Measurements from ENCODE around the gene RPL19.

GRCh38 chr17:39198186-39198566 lies 1.9 kb upstream of the RPL19 start:
- TF ChIP-seq, protein P1, sequence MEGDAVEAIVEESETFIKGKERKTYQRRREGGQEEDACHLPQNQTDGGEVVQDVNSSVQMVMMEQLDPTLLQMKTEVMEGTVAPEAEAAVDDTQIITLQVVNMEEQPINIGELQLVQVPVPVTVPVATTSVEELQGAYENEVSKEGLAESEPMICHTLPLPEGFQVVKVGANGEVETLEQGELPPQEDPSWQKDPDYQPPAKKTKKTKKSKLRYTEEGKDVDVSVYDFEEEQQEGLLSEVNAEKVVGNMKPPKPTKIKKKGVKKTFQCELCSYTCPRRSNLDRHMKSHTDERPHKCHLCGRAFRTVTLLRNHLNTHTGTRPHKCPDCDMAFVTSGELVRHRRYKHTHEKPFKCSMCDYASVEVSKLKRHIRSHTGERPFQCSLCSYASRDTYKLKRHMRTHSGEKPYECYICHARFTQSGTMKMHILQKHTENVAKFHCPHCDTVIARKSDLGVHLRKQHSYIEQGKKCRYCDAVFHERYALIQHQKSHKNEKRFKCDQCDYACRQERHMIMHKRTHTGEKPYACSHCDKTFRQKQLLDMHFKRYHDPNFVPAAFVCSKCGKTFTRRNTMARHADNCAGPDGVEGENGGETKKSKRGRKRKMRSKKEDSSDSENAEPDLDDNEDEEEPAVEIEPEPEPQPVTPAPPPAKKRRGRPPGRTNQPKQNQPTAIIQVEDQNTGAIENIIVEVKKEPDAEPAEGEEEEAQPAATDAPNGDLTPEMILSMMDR (conservative IDR thresholded peaks at IDR 0.05; ENCODE audit: low read depth in 2 of 2): no peak
- TF ChIP-seq EZH2 (IDR thresholded peaks at IDR 0.05; ENCODE audit: low read depth, unreplicated experiment) (no peak), POLR2AphosphoS5 (IDR thresholded peaks at IDR 0.05; ENCODE audit: low read depth) (no peak; the same call in 1 of the 2 replicates), JUNB (IDR thresholded peaks at IDR 0.05; ENCODE audit: unreplicated experiment) (no peak), EZH2phosphoT487 (IDR thresholded peaks at IDR 0.05; ENCODE audit: unreplicated experiment) (no peak), ETS1 (IDR thresholded peaks at IDR 0.05) (no peak), ZNF331 (CRISPR knock-in tag; IDR thresholded peaks at IDR 0.05; ENCODE audit: low read depth) (no peak), STAT1 (IDR thresholded peaks at IDR 0.05; ENCODE audit: unreplicated experiment) (no peak)
- TF ChIP-seq, protein P2, sequence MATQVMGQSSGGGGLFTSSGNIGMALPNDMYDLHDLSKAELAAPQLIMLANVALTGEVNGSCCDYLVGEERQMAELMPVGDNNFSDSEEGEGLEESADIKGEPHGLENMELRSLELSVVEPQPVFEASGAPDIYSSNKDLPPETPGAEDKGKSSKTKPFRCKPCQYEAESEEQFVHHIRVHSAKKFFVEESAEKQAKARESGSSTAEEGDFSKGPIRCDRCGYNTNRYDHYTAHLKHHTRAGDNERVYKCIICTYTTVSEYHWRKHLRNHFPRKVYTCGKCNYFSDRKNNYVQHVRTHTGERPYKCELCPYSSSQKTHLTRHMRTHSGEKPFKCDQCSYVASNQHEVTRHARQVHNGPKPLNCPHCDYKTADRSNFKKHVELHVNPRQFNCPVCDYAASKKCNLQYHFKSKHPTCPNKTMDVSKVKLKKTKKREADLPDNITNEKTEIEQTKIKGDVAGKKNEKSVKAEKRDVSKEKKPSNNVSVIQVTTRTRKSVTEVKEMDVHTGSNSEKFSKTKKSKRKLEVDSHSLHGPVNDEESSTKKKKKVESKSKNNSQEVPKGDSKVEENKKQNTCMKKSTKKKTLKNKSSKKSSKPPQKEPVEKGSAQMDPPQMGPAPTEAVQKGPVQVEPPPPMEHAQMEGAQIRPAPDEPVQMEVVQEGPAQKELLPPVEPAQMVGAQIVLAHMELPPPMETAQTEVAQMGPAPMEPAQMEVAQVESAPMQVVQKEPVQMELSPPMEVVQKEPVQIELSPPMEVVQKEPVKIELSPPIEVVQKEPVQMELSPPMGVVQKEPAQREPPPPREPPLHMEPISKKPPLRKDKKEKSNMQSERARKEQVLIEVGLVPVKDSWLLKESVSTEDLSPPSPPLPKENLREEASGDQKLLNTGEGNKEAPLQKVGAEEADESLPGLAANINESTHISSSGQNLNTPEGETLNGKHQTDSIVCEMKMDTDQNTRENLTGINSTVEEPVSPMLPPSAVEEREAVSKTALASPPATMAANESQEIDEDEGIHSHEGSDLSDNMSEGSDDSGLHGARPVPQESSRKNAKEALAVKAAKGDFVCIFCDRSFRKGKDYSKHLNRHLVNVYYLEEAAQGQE (IDR thresholded peaks at IDR 0.05; ENCODE audit: unreplicated experiment): no peak
